Fibroblast of lung (primary cell): ENCODE results near the gene DAB1. TPM values are rescaled to one million over a fixed set of nuclear protein-coding genes. Genes with fewer than 3 reads are reported as not detected.

Experiments
- DNase-seq, 2 donors: peaks; one replicate each; pipeline versions ENCODE4 v3.0.0 to v3.0.0-alpha.2; 2010; ENCODE audit warnings: low read depth in 2 of 2
- H2AFZ ChIP-seq: 2 replicates; pipeline ENCODE4 v1.5.1; 2012; ENCODE audit warnings: low read length, control low read depth, inconsistent platforms
- H3K27ac ChIP-seq: 2 replicates; pipeline ENCODE4 v1.5.1; 2011; ENCODE audit warnings: low read length, control low read depth; ENCODE audit not compliant: insufficient read depth
- H3K27me3 ChIP-seq: 2 replicates; pipeline ENCODE4 v1.5.1; 2011; ENCODE audit warnings: mild to moderate bottlenecking, low read length; ENCODE audit not compliant: control insufficient read depth, insufficient read depth
- H3K36me3 ChIP-seq: 2 replicates; pipeline ENCODE4 v1.5.1; 2011; ENCODE audit warnings: low read length; ENCODE audit not compliant: control insufficient read depth, insufficient read depth
- H3K4me1 ChIP-seq: 2 replicates; pipeline ENCODE4 v1.5.1; 2011; ENCODE audit warnings: low read length; ENCODE audit not compliant: control insufficient read depth, insufficient read depth; ENCODE audit errors: extremely low read depth
- H3K4me2 ChIP-seq: 2 replicates; pipeline ENCODE4 v1.5.1; 2011; ENCODE audit warnings: low read length, control low read depth; ENCODE audit not compliant: insufficient read depth; ENCODE audit errors: extremely low read depth
- H3K4me3 ChIP-seq, 4 experiments: fragments of 200-600 bp in 1 of 4; sonication (generic) in 1 of 4; replicated peaks in 1 of 4; 2 replicates each; pipeline ENCODE4 v1.5.1; 2011 to 2016; ENCODE audit warnings: low read length in 4 of 4, low read depth in 3 of 4, mild to moderate bottlenecking in 3 of 4, control low read depth in 2 of 4, inconsistent platforms in 1 of 4, mixed read lengths in 1 of 4; ENCODE audit not compliant: insufficient read depth in 1 of 4; ENCODE audit errors: control extremely low read depth in 1 of 4
- H3K79me2 ChIP-seq: 2 replicates; pipeline ENCODE4 v1.5.1; 2012; ENCODE audit warnings: mild to moderate bottlenecking, low read length, inconsistent platforms; ENCODE audit not compliant: control insufficient read depth, insufficient read depth
- H3K9ac ChIP-seq: 2 replicates; pipeline ENCODE4 v1.5.1; 2011; ENCODE audit warnings: mild to moderate bottlenecking, low read length, control low read depth; ENCODE audit not compliant: insufficient read depth
- H3K9me3 ChIP-seq: 2 replicates; pipeline ENCODE4 v1.5.1; 2012; ENCODE audit warnings: low read depth, low read length; ENCODE audit not compliant: control insufficient read depth, insufficient read depth
- H4K20me1 ChIP-seq: 2 replicates; pipeline ENCODE4 v1.5.1; 2011; ENCODE audit warnings: low read length; ENCODE audit not compliant: control insufficient read depth, insufficient read depth; ENCODE audit errors: extremely low read depth
- CTCF ChIP-seq, 2 donors: IDR thresholded peaks in 1 of 2; conservative IDR thresholded peaks in 1 of 2; 1 replicate in 1 of 2; 2 replicates in 1 of 2; pipeline ENCODE4 v1.5.1; 2011 to 2012; ENCODE audit warnings: low read length in 2 of 2, control low read depth in 1 of 2, inconsistent platforms in 1 of 2, low read depth in 1 of 2, mild to moderate bottlenecking in 1 of 2
- EZH2 ChIP-seq: IDR thresholded peaks from 2 replicates; pipeline ENCODE4 v1.5.1; 2012; ENCODE audit warnings: low read length, control low read depth, mild to moderate bottlenecking; ENCODE audit errors: missing control alignments
- polyA plus RNA-seq, 2 donors: library from polyadenylated mRNA; depleted of rRNA in 1 of 2; stranded (reverse) in 1 of 2; unstranded in 1 of 2; fragments of >200 nt; gene quantifications; 2 replicates each; pipeline ENCODE4 v1.2.1, GENCODE V29; 2011 to 2012; ENCODE audit warnings: missing spikeins in 1 of 2
- total RNA-seq: library from RNA; depleted of rRNA; stranded (reverse); fragments of >200 nt; gene quantifications from 2 replicates; pipeline ENCODE4 v1.2.1, GENCODE V29; 2014

The DAB1 gene
- total and polyA plus RNA-seq, 2 donors (not counting 1 experiment from before 2014, with no cell fraction given): 0.17 to 2.0 TPM

- H4K20me1 ChIP-seq: no peaks in the 10 kb centered on the region
- TF ChIP-seq EZH2 (no peak), CTCF (conservative IDR thresholded peaks at IDR 0.05 in 1 of 2, IDR thresholded peaks at IDR 0.05 in 1 of 2; ENCODE audit: low read depth in 1 of 2, low read length in 2 of 2) (no peak)
- no peak overlapping the region for H3K4me3 ChIP-seq
- no peak overlapping the region for H3K4me2 ChIP-seq
- no peak overlapping the region for H2AFZ ChIP-seq
- no peak for DNase-seq
- H3K4me1 ChIP-seq: no peaks in the 10 kb centered on the region
- no peaks in the 10 kb centered on the region for H3K36me3 ChIP-seq
- H3K9ac ChIP-seq: no peak overlapping the region
- H3K9me3 ChIP-seq: no peaks in the 10 kb centered on the region
- H3K79me2 ChIP-seq: no peaks in the 10 kb centered on the region
- no peaks in the 10 kb centered on the region for H3K27me3 ChIP-seq
- H3K27ac ChIP-seq: no peak overlapping the region
Observed at GRCh38 chr1:57302812-57303596, 120.9 kb downstream of the DAB1 start.

GRCh38 chr1:57300186-57300585, 123.7 kb downstream of the DAB1 start:
- H4K20me1 ChIP-seq: no peaks in the 10 kb centered on the region
- no peak overlapping the region for H2AFZ ChIP-seq
- no peaks in the 10 kb centered on the region for H3K27me3 ChIP-seq
- no peaks in the 10 kb centered on the region for H3K9me3 ChIP-seq
- no peaks in the 10 kb centered on the region for H3K4me1 ChIP-seq
- DNase-seq: no peak
- no peak overlapping the region for H3K9ac ChIP-seq
- H3K36me3 ChIP-seq: no peaks in the 10 kb centered on the region
- H3K27ac ChIP-seq: no peak overlapping the region
- no peak overlapping the region for H3K4me3 ChIP-seq
- H3K79me2 ChIP-seq: no peaks in the 10 kb centered on the region
- no peak overlapping the region for H3K4me2 ChIP-seq
- no peak for TF ChIP-seq CTCF (conservative IDR thresholded peaks at IDR 0.05 in 1 of 2, IDR thresholded peaks at IDR 0.05 in 1 of 2; ENCODE audit: low read depth in 1 of 2, low read length in 2 of 2)
- no peak for TF ChIP-seq EZH2

- no peak for TF ChIP-seq EZH2
- TF ChIP-seq CTCF (conservative IDR thresholded peaks at IDR 0.05 in 1 of 2, IDR thresholded peaks at IDR 0.05 in 1 of 2; ENCODE audit: low read depth in 1 of 2, low read length in 2 of 2): no peak
- Histone ChIP-seq H3K27ac (no peak overlapping the region), H3K4me1 (no peaks in the 10 kb centered on the region), H3K4me2 (no peak overlapping the region), H3K79me2 (no peaks in the 10 kb centered on the region), H3K9ac (no peak overlapping the region), H3K36me3 (no peaks in the 10 kb centered on the region), H3K9me3 (no peaks in the 10 kb centered on the region), H3K27me3 (no peaks in the 10 kb centered on the region), H4K20me1 (no peaks in the 10 kb centered on the region), H2AFZ (no peak overlapping the region), H3K4me3 (no peak overlapping the region)
- no peak for DNase-seq
Observed at GRCh38 chr1:57296726-57297250, 127.1 kb downstream of the DAB1 start.
